H1 (cell line): ENCODE results near the gene PEX16. TPM values are rescaled to one million over a fixed set of nuclear protein-coding genes. Genes with fewer than 3 reads are reported as not detected.

Experiments
- CTCF ChIA-PET: fragments of 300-600 bp; sonication (Branson Sonifier 250); formaldehyde crosslinking; loops from one replicate; lab custom pipeline; 2021; ENCODE audit not compliant: partially characterized antibody; lab: Charles Lee
- POLR2A ChIA-PET: fragments of 300-600 bp; sonication (Branson Sonifier 250); formaldehyde crosslinking; loops from one replicate; lab custom pipeline; 2021; ENCODE audit warnings: inconsistent platforms; ENCODE audit not compliant: partially characterized antibody; lab: Charles Lee
- DNase-seq, 2 experiments: peaks; one replicate each; pipeline versions ENCODE4 v3.0.0 to v3.0.0-alpha.2; 2010 to 2022; ENCODE audit warnings: low spot score in 2 of 2, low read depth in 1 of 2, mixed read lengths in 1 of 2
- FAIRE-seq: peaks from 2 replicates; lab custom pipeline; 2011; peaks lifted over from hg19 to GRCh38; lab: Jason Lieb, UNC
- H2AFZ ChIP-seq: 2 replicates; pipeline ENCODE4 v1.8.1; 2012; ENCODE audit warnings: low read length, inconsistent platforms
- H2AK5ac ChIP-seq: 2 replicates; pipeline ENCODE4 v1.6.1; 2013; ENCODE audit warnings: low read depth, low read length
- H2BK120ac ChIP-seq: replicated peaks from 2 replicates; pipeline ENCODE3; 2013; ENCODE audit warnings: low read depth, low read length, inconsistent platforms
- H2BK12ac ChIP-seq: 2 replicates; pipeline ENCODE4 v1.6.1; 2013; ENCODE audit warnings: low read depth, low read length
- H2BK15ac ChIP-seq: 2 replicates; pipeline ENCODE4 v1.6.1; 2013; ENCODE audit warnings: low read length
- H2BK20ac ChIP-seq: 2 replicates; pipeline ENCODE4 v1.6.1; 2013; ENCODE audit warnings: low read length
- H2BK5ac ChIP-seq: 2 replicates; pipeline ENCODE4 v1.6.1; 2013; ENCODE audit warnings: low read depth, low read length
- H3K14ac ChIP-seq: 2 replicates; pipeline ENCODE4 v1.6.1; 2013; ENCODE audit warnings: inconsistent platforms; ENCODE audit not compliant: insufficient read length
- H3K18ac ChIP-seq: 2 replicates; pipeline ENCODE4 v1.6.1; 2013; ENCODE audit warnings: low read length; ENCODE audit errors: extremely low read depth
- H3K23ac ChIP-seq: 2 replicates; pipeline ENCODE4 v1.6.1; 2013; ENCODE audit warnings: inconsistent platforms; ENCODE audit not compliant: insufficient read length
- H3K23me2 ChIP-seq: 2 replicates; pipeline ENCODE4 v1.6.1; 2013; ENCODE audit warnings: low read depth, low read length
- H3K27ac ChIP-seq: 2 replicates; pipeline ENCODE4 v1.6.1; 2011; ENCODE audit warnings: low read depth, low read length, inconsistent platforms
- H3K27me3 ChIP-seq, 4 experiments: replicated peaks in 1 of 4; 1 replicate in 1 of 4; 2 replicates in 3 of 4; pipeline versions ENCODE4 v1.6.1 to v1.8.1; 2011 to 2013; ENCODE audit warnings: low read length in 3 of 4, mild to moderate bottlenecking in 3 of 4, inconsistent platforms in 2 of 4, mixed read lengths in 2 of 4, moderate library complexity in 1 of 4; ENCODE audit not compliant: control insufficient read depth in 3 of 4, insufficient read depth in 3 of 4; ENCODE audit errors: extremely low read depth in 1 of 4
- H3K36me3 ChIP-seq, 4 experiments: 2 replicates each; pipeline versions ENCODE4 v1.6.1 to v1.8.1; 2011 to 2013; ENCODE audit warnings: mild to moderate bottlenecking in 4 of 4, low read length in 3 of 4, moderate library complexity in 2 of 4, control low read depth in 1 of 4, inconsistent platforms in 1 of 4; ENCODE audit not compliant: insufficient read depth in 4 of 4, control insufficient read depth in 2 of 4
- H3K4ac ChIP-seq: replicated peaks from 2 replicates; pipeline ENCODE3; 2013; ENCODE audit warnings: low read length, low read depth, mixed read lengths, inconsistent platforms; ENCODE audit not compliant: insufficient read length
- H3K4me1 ChIP-seq, 4 experiments: replicated peaks in 1 of 4; 1 replicate in 1 of 4; 2 replicates in 3 of 4; pipeline versions ENCODE4 v1.6.1 to v1.8.1; 2011 to 2013; ENCODE audit warnings: low read length in 3 of 4, inconsistent platforms in 2 of 4, mixed read lengths in 1 of 4; ENCODE audit not compliant: insufficient read depth in 4 of 4, control insufficient read depth in 3 of 4
- H3K4me2 ChIP-seq, 2 experiments: 2 replicates each; pipeline versions ENCODE4 v1.6.1 to v1.8.1; 2011 to 2013; ENCODE audit warnings: low read depth in 2 of 2, low read length in 2 of 2, control low read depth in 1 of 2, inconsistent platforms in 1 of 2, mild to moderate bottlenecking in 1 of 2; ENCODE audit not compliant: insufficient read depth in 1 of 2
- H3K4me3 ChIP-seq, 4 experiments: fragments of 200-600, 300-600 bp in 1 of 4; sonication (generic), shearing (Covaris generic), sonication (Bioruptor Twin) in 1 of 4; 2 replicates each; pipeline versions ENCODE4 v1.5.1 to v1.8.1; 2011 to 2016; ENCODE audit warnings: low read length in 4 of 4, low read depth in 3 of 4, control low read depth in 2 of 4, inconsistent platforms in 2 of 4, mild to moderate bottlenecking in 2 of 4, mixed read lengths in 1 of 4, moderate library complexity in 1 of 4; ENCODE audit not compliant: insufficient read depth in 2 of 4; ENCODE audit errors: extremely low read depth in 1 of 4
- H3K56ac ChIP-seq: replicated peaks from 2 replicates; pipeline ENCODE3; 2013; ENCODE audit warnings: low read depth, mild to moderate bottlenecking, mixed read lengths, low read length, inconsistent platforms; ENCODE audit not compliant: insufficient read length
- H3K79me1 ChIP-seq: 2 replicates; pipeline ENCODE4 v1.6.1; 2013; ENCODE audit warnings: low read depth, low read length, control low read depth
- H3K79me2 ChIP-seq, 2 experiments: 2 replicates each; pipeline versions ENCODE4 v1.6.1 to v1.8.1; 2012 to 2013; ENCODE audit warnings: low read length in 2 of 2, mild to moderate bottlenecking in 2 of 2, inconsistent platforms in 1 of 2; ENCODE audit not compliant: insufficient read depth in 2 of 2, control insufficient read depth in 1 of 2
- H3K9ac ChIP-seq, 4 experiments: replicated peaks in 1 of 4; 1 replicate in 1 of 4; 2 replicates in 3 of 4; pipeline versions ENCODE4 v1.6.1 to v1.8.1; 2011 to 2013; ENCODE audit warnings: low read depth in 3 of 4, low read length in 3 of 4, control low read depth in 2 of 4, mild to moderate bottlenecking in 2 of 4, moderate library complexity in 2 of 4, inconsistent platforms in 1 of 4; ENCODE audit errors: extremely low read depth in 1 of 4
- H3K9me3 ChIP-seq, 2 experiments: 2 replicates each; pipeline versions ENCODE4 v1.6.1 to v1.8.1; 2012 to 2013; ENCODE audit warnings: mild to moderate bottlenecking in 2 of 2, moderate library complexity in 2 of 2, control low read depth in 1 of 2, inconsistent platforms in 1 of 2, low read depth in 1 of 2, low read length in 1 of 2, mixed read lengths in 1 of 2; ENCODE audit not compliant: insufficient read depth in 2 of 2
- H4K20me1 ChIP-seq, 2 experiments: replicated peaks in 1 of 2; 2 replicates each; pipeline versions ENCODE3 to v1.8.1; 2011 to 2013; ENCODE audit warnings: inconsistent platforms in 2 of 2, low read length in 2 of 2, mild to moderate bottlenecking in 1 of 2; ENCODE audit not compliant: insufficient read depth in 2 of 2, control insufficient read depth in 1 of 2
- H4K5ac ChIP-seq: 2 replicates; pipeline ENCODE4 v1.6.1; 2013; ENCODE audit warnings: low read length, low read depth, mixed read lengths, inconsistent platforms; ENCODE audit not compliant: insufficient read length
- H4K8ac ChIP-seq: 2 replicates; pipeline ENCODE4 v1.8.0; 2013; ENCODE audit warnings: mild to moderate bottlenecking, moderate library complexity, low read length, inconsistent platforms; ENCODE audit not compliant: insufficient read depth; ENCODE audit errors: extremely low read depth
- H4K91ac ChIP-seq: replicated peaks from 2 replicates; pipeline ENCODE3; 2013; ENCODE audit warnings: low read length, mixed read lengths, inconsistent platforms; ENCODE audit not compliant: insufficient read length
- CREB1 ChIP-seq: IDR thresholded peaks from 2 replicates; pipeline ENCODE4 v1.6.1; 2012; ENCODE audit warnings: inconsistent platforms
- MAFK ChIP-seq: IDR thresholded peaks from 2 replicates; pipeline ENCODE4 v1.6.1; 2012; ENCODE audit warnings: low read depth, mild to moderate bottlenecking, improper control_type of control experiment, low read length
- RAD21 ChIP-seq, 2 experiments: IDR thresholded peaks in 1 of 2; conservative IDR thresholded peaks in 1 of 2; 2 replicates each; pipeline ENCODE4 v1.6.1; 2011; ENCODE audit warnings: low read depth in 2 of 2, low read length in 2 of 2, improper control_type of control experiment in 1 of 2, inconsistent platforms in 1 of 2, mild to moderate bottlenecking in 1 of 2, moderate library complexity in 1 of 2
- RNF2 ChIP-seq: fragments of 200-900, 300-1000 bp; sonication (generic); IDR thresholded peaks from 2 replicates; pipeline ENCODE4 v1.7.1; 2016; ENCODE audit warnings: borderline replicate concordance, low read depth, mild to moderate bottlenecking, antibody characterized with exemption, low read length; ENCODE audit not compliant: poor library complexity, severe bottlenecking; ENCODE audit errors: missing control alignments
- SIN3A ChIP-seq, 2 experiments: IDR thresholded peaks in 1 of 2; conservative IDR thresholded peaks in 1 of 2; 2 replicates each; pipeline ENCODE4 v1.6.1; 2011 to 2012; ENCODE audit warnings: low read length in 2 of 2, improper control_type of control experiment in 1 of 2, low read depth in 1 of 2, mild to moderate bottlenecking in 1 of 2
- SP1 ChIP-seq: IDR thresholded peaks from 2 replicates; pipeline ENCODE4 v1.6.1; 2011; ENCODE audit warnings: low read depth, low read length
- YY1 ChIP-seq: IDR thresholded peaks from 2 replicates; pipeline ENCODE4 v1.6.1; 2011; ENCODE audit warnings: low read depth, mild to moderate bottlenecking, low read length
- WGBS, 2 experiments: shearing (Covaris generic) in 1 of 2; methylation state at CpG; one replicate each; pipeline versions ENCODE4 v1.1.6 to v1.1.7; 2013 to 2015; ENCODE audit warnings: low lambda C conversion rate in 2 of 2, mixed read lengths in 2 of 2, inconsistent platforms in 1 of 2, low coverage in 1 of 2, missing lambda C conversion rate in 1 of 2; ENCODE audit not compliant: insufficient replicate concordance in 2 of 2, insufficient coverage in 1 of 2, insufficient read length in 1 of 2; ENCODE audit errors: extremely low coverage in 1 of 2, missing lambda C conversion rate in 1 of 2; 5-methylcytosine and 5-hydroxymethylcytosine counted together
- polyA plus RNA-seq, 7 experiments: library from polyadenylated mRNA; depleted of rRNA in 3 of 7; stranded (reverse) in 5 of 7; unstranded in 2 of 7; fragments of >200 nt in 5 of 7; fragments of 200-250 nt in 2 of 7; gene quantifications; 1 replicate in 5 of 7; 2 replicates in 1 of 7; 4 replicates in 1 of 7; pipeline versions ENCODE4 v1.2.1 to v1.2.3, GENCODE V29; 2011 to 2013; ENCODE audit warnings: missing spikeins in 2 of 7, mixed read lengths in 2 of 7
- total RNA-seq: library from RNA; stranded (reverse); fragmentation: NEBNext Ultra II Directional; extraction: Animal tissue kit (Norgen Biotek cat#: 25700); gene quantifications from 2 replicates; pipeline ENCODE4 v1.2.1, GENCODE V29; 2021
- TF ChIP-seq, protein P1 (sequence below), 3 experiments: IDR thresholded peaks; 1 replicate in 2 of 3; 2 replicates in 1 of 3; pipeline versions ENCODE4 v1.5.1 to v1.6.1; 2011; ENCODE audit warnings: low read length in 3 of 3, mild to moderate bottlenecking in 3 of 3, inconsistent platforms in 2 of 3, low read depth in 1 of 3, moderate library complexity in 1 of 3; ENCODE audit not compliant: insufficient read depth in 1 of 3; ENCODE audit errors: control extremely low read depth in 1 of 3

The PEX16 gene
- total and polyA plus RNA-seq, 2 of the 8 experiments (the other 6 are each of a cell fraction or from before 2014, with no cell fraction given) = 29.2 to 36.0 TPM

DNA sequence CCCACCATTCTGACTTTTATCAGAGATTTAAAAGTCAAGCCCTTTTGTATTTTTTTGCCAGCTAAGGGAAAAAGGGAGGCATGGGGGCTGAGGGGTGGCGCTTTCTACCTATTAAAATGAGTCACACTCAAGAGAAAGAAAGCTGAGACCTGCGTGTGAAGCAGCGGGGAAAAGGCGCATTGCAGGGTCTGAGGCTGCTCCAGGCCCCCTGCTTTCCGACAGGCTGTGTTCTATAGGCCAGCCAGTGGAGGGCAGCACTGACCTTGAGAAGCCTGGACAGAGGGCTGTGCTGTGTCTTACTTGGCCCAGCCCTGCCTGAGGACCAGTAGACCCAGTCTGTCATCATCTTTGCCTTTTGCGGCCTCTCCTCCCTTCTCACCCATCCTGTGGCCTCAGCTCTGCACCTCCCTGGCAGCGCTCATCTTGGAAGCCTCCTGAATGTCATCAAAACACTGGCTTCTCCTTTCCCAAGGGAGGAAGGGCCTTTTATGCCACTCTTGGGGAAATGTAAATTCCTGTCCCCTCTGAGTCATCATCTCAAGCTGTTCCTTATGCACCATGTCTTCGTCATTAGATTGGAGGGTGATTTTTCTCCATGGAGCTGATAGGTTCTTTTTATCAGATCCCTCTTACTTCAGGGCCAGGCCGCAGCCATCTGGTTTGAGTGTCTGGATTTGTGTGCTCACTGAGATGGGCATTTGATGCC lies 44.9 kb downstream of the PEX16 start:
- ChIA-PET POLR2A (interaction anchor here (0.7 to 2.5 kb wide), 9 partner anchors 10 to 59 kb away, joined by 3 to 9 read pairs (median 4); partner anchors contain the start of genes LARGE2 and PEX16), CTCF (interaction anchor here (0.6 to 6.3 kb wide), 50 partner anchors 8 to 447 kb away, joined by 3 to 90 read pairs (median 4); partner anchors contain the start of genes PEX16 and SLC35C1)
- H3K4me2 ChIP-seq = no peak overlapping the region
- H2BK12ac ChIP-seq = no peak overlapping the region
- H3K9ac ChIP-seq = no peak overlapping the region
- no peak overlapping the region for H3K56ac ChIP-seq
- FAIRE-seq (peak; percentile 82), DNase-seq (peak; percentile 73 to 86)
- 33% methylated on average over 9 of the region's 9 CpGs; no CpG with 5 or more reads in 1 of the 2 experiments for WGBS, 2 experiments
- H3K9me3 ChIP-seq = no peaks in the 10 kb centered on the region
- H3K27ac ChIP-seq = no peak overlapping the region
- peaks cover 2% of the 10 kb centered on the region for H3K79me1 ChIP-seq
- peaks cover 0 to 2% of the 10 kb centered on the region in 2 experiments for H4K20me1 ChIP-seq
- H4K91ac ChIP-seq = no peak overlapping the region
- no peak overlapping the region for H3K18ac ChIP-seq
- H3K23ac ChIP-seq = no peak overlapping the region
- H2BK15ac ChIP-seq = no peak overlapping the region
- no peaks in the 10 kb centered on the region for H3K79me2 ChIP-seq
- no peak overlapping the region for H3K14ac ChIP-seq
- no peak overlapping the region for H4K8ac ChIP-seq
- H3K27me3 ChIP-seq = no peaks in the 10 kb centered on the region
- H3K36me3 ChIP-seq = peaks cover 5 to 15% (median 10%) of the 10 kb centered on the region in 4 experiments; a peak in 5 of 8 replicates
- no peak overlapping the region for H2AK5ac ChIP-seq
- H3K4me1 ChIP-seq = peaks cover 9 to 16% (median 13%) of the 10 kb centered on the region in 4 experiments; a peak in 6 of 7 replicates
- H2BK120ac ChIP-seq = no peak overlapping the region
- H3K23me2 ChIP-seq = no peaks in the 10 kb centered on the region
- no peak overlapping the region for H2BK5ac ChIP-seq
- H2BK20ac ChIP-seq = no peak overlapping the region
- no peak overlapping the region for H4K5ac ChIP-seq
- no peak overlapping the region for H2AFZ ChIP-seq
- H3K4me3 ChIP-seq = no peak overlapping the region
- H3K4ac ChIP-seq = no peak overlapping the region
- 0 out of 2 replicates have a peak, but pooled peaks have one; percentile 13 for TF ChIP-seq YY1
- TF ChIP-seq SIN3A (conservative IDR thresholded peaks at IDR 0.05 in 1 of 2, IDR thresholded peaks at IDR 0.05 in 1 of 2; ENCODE audit: low read depth in 1 of 2, low read length in 2 of 2) = peak; percentile 40 to 55; a peak in 1 of 4 replicates
- no peak for TF ChIP-seq SP1
- no peak for TF ChIP-seq RNF2
- TF ChIP-seq, protein P1, sequence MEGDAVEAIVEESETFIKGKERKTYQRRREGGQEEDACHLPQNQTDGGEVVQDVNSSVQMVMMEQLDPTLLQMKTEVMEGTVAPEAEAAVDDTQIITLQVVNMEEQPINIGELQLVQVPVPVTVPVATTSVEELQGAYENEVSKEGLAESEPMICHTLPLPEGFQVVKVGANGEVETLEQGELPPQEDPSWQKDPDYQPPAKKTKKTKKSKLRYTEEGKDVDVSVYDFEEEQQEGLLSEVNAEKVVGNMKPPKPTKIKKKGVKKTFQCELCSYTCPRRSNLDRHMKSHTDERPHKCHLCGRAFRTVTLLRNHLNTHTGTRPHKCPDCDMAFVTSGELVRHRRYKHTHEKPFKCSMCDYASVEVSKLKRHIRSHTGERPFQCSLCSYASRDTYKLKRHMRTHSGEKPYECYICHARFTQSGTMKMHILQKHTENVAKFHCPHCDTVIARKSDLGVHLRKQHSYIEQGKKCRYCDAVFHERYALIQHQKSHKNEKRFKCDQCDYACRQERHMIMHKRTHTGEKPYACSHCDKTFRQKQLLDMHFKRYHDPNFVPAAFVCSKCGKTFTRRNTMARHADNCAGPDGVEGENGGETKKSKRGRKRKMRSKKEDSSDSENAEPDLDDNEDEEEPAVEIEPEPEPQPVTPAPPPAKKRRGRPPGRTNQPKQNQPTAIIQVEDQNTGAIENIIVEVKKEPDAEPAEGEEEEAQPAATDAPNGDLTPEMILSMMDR (IDR thresholded peaks at IDR 0.05; ENCODE audit: control extremely low read depth in 1 of 3, insufficient read depth in 1 of 3, low read depth in 1 of 3, low read length in 3 of 3) = peak; percentile 92 to 98 (median 95)
- TF ChIP-seq MAFK = peak; percentile 38; the same call in 1 of the 2 replicates
- TF ChIP-seq RAD21 (IDR thresholded peaks at IDR 0.05 in 1 of 2, conservative IDR thresholded peaks at IDR 0.05 in 1 of 2; ENCODE audit: low read depth in 2 of 2, low read length in 2 of 2) = peak; percentile 96 to 97
- peak; percentile 37 for TF ChIP-seq CREB1
